PC-3 (cell line): ENCODE measurements around the gene ASAP3. TPM values are rescaled to one million over a fixed set of nuclear protein-coding genes. Genes with fewer than 3 reads are reported as not detected.

Experiments
- ATAC-seq: fragments of 200-7000 bp; cut with Tn5 transposase; 2 replicates; pipeline ENCODE4 v1.9.1; 2020; ENCODE audit warnings: mild to moderate bottlenecking, moderate library complexity
- BruUV-seq: library from RNA; stranded (reverse); fragments of 400-500 nt; replicated peaks from 2 replicates; lab custom pipeline; 2021; lab: Mats Ljungman, UMichigan
- CTCF ChIA-PET: fragments of 300-600 bp; sonication (Branson Sonifier 250); formaldehyde crosslinking; loops from one replicate; lab custom pipeline; 2022; ENCODE audit warnings: antibody characterized with exemption; lab: Charles Lee
- POLR2A ChIA-PET: fragments of 300-600 bp; sonication (Branson Sonifier 250); formaldehyde crosslinking; loops from one replicate; lab custom pipeline; 2022; ENCODE audit warnings: antibody characterized with exemption; ENCODE audit not compliant: unreplicated experiment; lab: Charles Lee
- DNase-seq: peaks from one replicate; pipeline ENCODE4 v3.0.0-alpha.2; 2015
- H2AFZ ChIP-seq: fragments of 300-600 bp; sonication (generic); 2 replicates; pipeline ENCODE4 v1.6.0; 2016; ENCODE audit warnings: antibody characterized with exemption, low read length
- H3F3A ChIP-seq: fragments of 300-600 bp; sonication (generic); one replicate; pipeline ENCODE4 v1.6.0; 2017; ENCODE audit warnings: antibody characterized with exemption, low read length, control low read depth, mild to moderate bottlenecking; ENCODE audit not compliant: unreplicated experiment
- H3K27ac ChIP-seq: fragments of 300-600 bp; sonication (generic); 2 replicates; pipeline ENCODE4 v1.5.1; 2016; ENCODE audit warnings: mild to moderate bottlenecking, low read length
- H3K27me3 ChIP-seq: fragments of 300-600 bp; sonication (generic); 2 replicates; pipeline ENCODE4 v1.6.1; 2016; ENCODE audit warnings: low read length, mixed read lengths
- H3K36me3 ChIP-seq: fragments of 300-600 bp; sonication (generic); 2 replicates; pipeline ENCODE4 v1.6.1; 2016; ENCODE audit warnings: low read depth, mixed run types, low read length, mixed read lengths
- H3K4me1 ChIP-seq: fragments of 300-600 bp; sonication (generic); 2 replicates; pipeline ENCODE4 v1.5.1; 2016; ENCODE audit warnings: low read length; ENCODE audit not compliant: insufficient read depth
- H3K4me2 ChIP-seq: fragments of 300-600 bp; sonication (generic); 2 replicates; pipeline ENCODE4 v1.6.0; 2016; ENCODE audit warnings: low read length
- H3K4me3 ChIP-seq: fragments of 300-600 bp; sonication (generic); 2 replicates; pipeline ENCODE4 v1.5.1; 2016; ENCODE audit warnings: mild to moderate bottlenecking, low read length, mixed read lengths
- H3K79me2 ChIP-seq: fragments of 300-600 bp; sonication (generic); 2 replicates; pipeline ENCODE4 v1.6.1; 2017; ENCODE audit warnings: low read length, mixed read lengths
- H3K9ac ChIP-seq: fragments of 300-600 bp; sonication (generic); 2 replicates; pipeline ENCODE4 v1.6.0; 2016; ENCODE audit warnings: mild to moderate bottlenecking, low read length
- H3K9me2 ChIP-seq: fragments of 300-600 bp; sonication (generic); replicated peaks from 2 replicates; pipeline ENCODE4 v1.6.1; 2016; ENCODE audit warnings: mixed run types, low read length, mixed read lengths
- H3K9me3 ChIP-seq: fragments of 300-600 bp; sonication (generic); 2 replicates; pipeline ENCODE4 v1.6.1; 2016; ENCODE audit warnings: low read length, mixed read lengths
- H4K20me1 ChIP-seq: fragments of 300-600 bp; sonication (generic); 2 replicates; pipeline ENCODE4 v1.6.1; 2016; ENCODE audit warnings: low read length, mixed read lengths
- CTCF ChIP-seq: fragments of 300-600 bp; sonication (generic); conservative IDR thresholded peaks from 2 replicates; pipeline ENCODE4 v1.5.1; 2017; ENCODE audit warnings: antibody characterized with exemption, low read depth, mild to moderate bottlenecking, low read length
- EZH2 ChIP-seq: fragments of 300-600 bp; sonication (generic); IDR thresholded peaks from one replicate; pipeline ENCODE4 v1.6.1; 2017; ENCODE audit warnings: antibody characterized with exemption, mild to moderate bottlenecking, low read length; ENCODE audit not compliant: unreplicated experiment
- EZH2phosphoT487 ChIP-seq: fragments of 300-600 bp; sonication (generic); IDR thresholded peaks from 2 replicates; pipeline ENCODE4 v1.6.1; 2018; ENCODE audit warnings: mild to moderate bottlenecking, antibody characterized with exemption, low read length, borderline replicate concordance
- intact Hi-C: fragments of 100-400 bp; cut with micrococcal nuclease; formaldehyde crosslinking; loops from 2 replicates; pipeline ENCODE4 v1.9.0; 2023
- total RNA-seq: library from RNA; depleted of rRNA; stranded (reverse); fragments of >200 nt; gene quantifications from 2 replicates; pipeline ENCODE4 v1.2.3, GENCODE V29; 2014

The ASAP3 gene
- total RNA-seq, 1 experiment from 2014 or later = 12.8 TPM

GRCh38 chr1:23407016-23407630, 76.9 kb downstream of the ASAP3 start:
- H3K4me3 ChIP-seq = no peak overlapping the region
- BruUV-seq = no TSS peak
- DNase-seq (no peak), ATAC-seq (no peak)
- no peaks in the 10 kb centered on the region; the same call in 1 of the 2 replicates for H3K36me3 ChIP-seq
- H2AFZ ChIP-seq = no peak overlapping the region
- no peaks in the 10 kb centered on the region for H3K27me3 ChIP-seq
- H3F3A ChIP-seq = peaks cover 4% of the 10 kb centered on the region
- POLR2A ChIA-PET = interaction anchor here (1.1 kb wide), 1 partner anchor 62 kb away, joined by 10 read pairs; no protein-coding TSS in a partner anchor
- H3K9ac ChIP-seq = no peak overlapping the region
- no peak for TF ChIP-seq CTCF
- TF ChIP-seq EZH2phosphoT487 = no peak
- TF ChIP-seq EZH2 = no peak
- H3K9me3 ChIP-seq = no peaks in the 10 kb centered on the region
- H3K27ac ChIP-seq = no peak overlapping the region
- H3K79me2 ChIP-seq = no peaks in the 10 kb centered on the region
- CTCF ChIA-PET = interaction anchor here (0.7 kb wide), 1 partner anchor 31 kb away, joined by 5 read pairs; no protein-coding TSS in a partner anchor
- H3K4me2 ChIP-seq = no peak overlapping the region
- intact Hi-C loops = no loop called here
- H3K9me2 ChIP-seq = no peaks in the 10 kb centered on the region
- H4K20me1 ChIP-seq = no peaks in the 10 kb centered on the region
- peaks cover 22% of the 10 kb centered on the region for H3K4me1 ChIP-seq

- no peaks in the 10 kb centered on the region for H3K9me2 ChIP-seq
- no peak overlapping the region for H3K27ac ChIP-seq
- H3K27me3 ChIP-seq = no peaks in the 10 kb centered on the region
- no peak overlapping the region for H3K4me2 ChIP-seq
- BruUV-seq = no TSS peak
- no peak overlapping the region for H3K9ac ChIP-seq
- H3K36me3 ChIP-seq = no peaks in the 10 kb centered on the region; the same call in 1 of the 2 replicates
- TF ChIP-seq EZH2 (no peak), CTCF (no peak), EZH2phosphoT487 (no peak)
- CTCF ChIA-PET = no interaction called here
- intact Hi-C loops = no loop called here
- no peak overlapping the region for H2AFZ ChIP-seq
- H3K4me3 ChIP-seq = no peak overlapping the region
- ATAC-seq (no peak), DNase-seq (no peak)
- H3K4me1 ChIP-seq = peaks cover 22% of the 10 kb centered on the region
- H4K20me1 ChIP-seq = no peaks in the 10 kb centered on the region
- peaks cover 4% of the 10 kb centered on the region for H3F3A ChIP-seq
- POLR2A ChIA-PET = no interaction called here
- no peaks in the 10 kb centered on the region for H3K9me3 ChIP-seq
- no peaks in the 10 kb centered on the region for H3K79me2 ChIP-seq
Observed at GRCh38 chr1:23405946-23406345, 78.0 kb downstream of the ASAP3 start.
